NK-92 (cell line): ENCODE data around the gene GRIK4.

Source experiments
- DNase-seq: peaks from one replicate; lab custom pipeline; 2025; ENCODE audit not compliant: unreplicated experiment; lab: John Stamatoyannopoulos, UW

The GRIK4 gene

GRCh38 chr11:120523196-120523595 is 11.6 kb downstream of the GRIK4 start:
- no peak for DNase-seq

GRCh38 chr11:120524536-120525085 is 13.1 kb downstream of the GRIK4 start:
- DNase-seq: no peak

- DNase-seq: no peak
Measured at GRCh38 chr11:120525261-120526171, 14.0 kb downstream of the GRIK4 start.

GRCh38 chr11:120526241-120526640 is 14.7 kb downstream of the GRIK4 start:
- no peak for DNase-seq

GRCh38 chr11:120527111-120527761 is 15.7 kb downstream of the GRIK4 start:
- no peak for DNase-seq

- DNase-seq: no peak
Measured at GRCh38 chr11:120528749-120529148, 17.2 kb downstream of the GRIK4 start.

- no peak for DNase-seq
Measured at GRCh38 chr11:120529214-120529613, 17.7 kb downstream of the GRIK4 start.

GRCh38 chr11:120529911-120530310 is 18.4 kb downstream of the GRIK4 start:
- DNase-seq: no peak

- DNase-seq: no peak
Measured at GRCh38 chr11:120532082-120532831, 20.7 kb downstream of the GRIK4 start.

GRCh38 chr11:120532832-120533196 is 21.3 kb downstream of the GRIK4 start:
- no peak for DNase-seq

- DNase-seq: no peak
Measured at GRCh38 chr11:120536091-120536796, 24.7 kb downstream of the GRIK4 start.

- DNase-seq: no peak
Measured at GRCh38 chr11:120536797-120537169, 25.2 kb downstream of the GRIK4 start.

- no peak for DNase-seq
Measured at GRCh38 chr11:120537996-120538395, 26.4 kb downstream of the GRIK4 start.

GRCh38 chr11:120538707-120539106 is 27.2 kb downstream of the GRIK4 start:
- no peak for DNase-seq

- no peak for DNase-seq
Measured at GRCh38 chr11:120539667-120540369, 28.3 kb downstream of the GRIK4 start.

GRCh38 chr11:120540744-120541465 is 29.4 kb downstream of the GRIK4 start:
- DNase-seq: no peak

- no peak for DNase-seq
Measured at GRCh38 chr11:120543521-120544215, 32.1 kb downstream of the GRIK4 start.

GRCh38 chr11:120545813-120546212 is 34.3 kb downstream of the GRIK4 start:
- DNase-seq: no peak
